C4-2B (cell line): ENCODE measurements around the gene STRA6.

Experiments used
- CTCF ChIP-seq: fragments of 450-650 bp; conservative IDR thresholded peaks from 2 replicates; pipeline ENCODE4 v1.5.1; 2017; ENCODE audit warnings: mild to moderate bottlenecking
- ZFX ChIP-seq: fragments of 450-650 bp; IDR thresholded peaks from 2 replicates; pipeline ENCODE4 v1.6.1; 2017

DNA sequence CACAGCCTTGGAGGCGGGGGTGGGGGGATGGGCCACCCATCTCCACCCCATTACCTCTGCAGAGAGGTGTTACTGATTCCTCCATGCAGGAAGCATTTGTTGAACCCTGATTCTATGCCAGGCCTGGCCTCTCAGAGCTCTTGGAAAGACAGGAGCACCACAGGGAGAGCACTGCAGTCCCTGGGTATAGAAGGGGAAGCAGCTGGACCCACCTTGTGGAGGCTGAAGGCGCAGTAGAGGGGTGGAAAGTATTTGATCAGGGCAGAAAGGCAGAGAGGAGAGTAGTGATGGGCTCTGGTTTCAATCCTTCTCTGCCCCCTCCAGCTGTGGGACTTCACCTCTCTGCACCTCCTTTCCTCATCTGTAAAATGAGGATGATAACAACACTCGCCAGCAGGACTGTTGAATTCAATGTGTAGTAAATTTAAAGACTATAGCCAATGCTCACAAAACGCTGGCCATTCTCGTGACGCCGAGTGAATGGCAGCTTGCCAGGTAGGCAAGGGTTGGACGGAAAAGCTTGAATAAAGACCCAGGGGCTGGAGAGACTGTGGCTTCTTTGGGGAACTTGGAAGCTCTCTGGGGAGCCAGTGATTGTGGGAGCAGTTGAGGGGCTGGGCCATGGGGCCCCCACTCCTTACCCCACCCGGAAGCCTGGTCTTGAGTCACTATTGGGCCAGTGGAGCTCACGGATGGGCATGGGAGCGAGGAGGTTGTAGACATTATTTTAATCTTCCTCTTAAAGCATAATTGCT, 25.6 kb upstream of the STRA6 start:
- TF ChIP-seq CTCF (no peak), ZFX (no peak)
